GM19239 (cell line): ENCODE data around the gene TYRO3.

Experiments
- DNase-seq: peaks from one replicate; pipeline ENCODE4 v3.0.0; 2011; ENCODE audit warnings: low spot score; ENCODE audit not compliant: insufficient read length
- FAIRE-seq: peaks from 2 replicates; lab custom pipeline; 2011; peaks lifted over from hg19 to GRCh38; lab: Jason Lieb, UNC

TYRO3 gene

GRCh38 chr15:41594801-41595746 is 36.1 kb downstream of the TYRO3 start:
- DNase-seq (no peak), FAIRE-seq (no peak)

GRCh38 chr15:41596972-41597371 is 38.0 kb downstream of the TYRO3 start:
- no peak for DNase-seq

DNA sequence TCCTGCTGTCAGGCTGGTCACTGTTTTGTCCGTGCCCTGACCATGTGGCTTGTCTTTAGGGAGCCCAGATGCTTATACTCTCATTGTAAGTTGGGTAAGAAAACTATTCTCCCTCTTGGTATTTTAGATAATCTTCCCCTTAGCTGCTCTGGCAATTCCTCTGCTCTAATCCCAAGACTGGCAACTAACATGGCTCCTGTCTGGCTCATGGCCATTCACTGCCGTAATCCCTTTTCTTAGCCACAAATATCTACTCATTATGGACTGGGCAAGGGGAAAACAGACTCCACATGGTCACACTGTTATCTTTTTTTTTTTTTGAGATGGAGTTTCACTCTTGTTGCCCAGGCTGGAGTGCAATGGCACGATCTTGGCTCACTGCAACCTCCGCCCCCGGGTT is 38.8 kb downstream of the TYRO3 start:
- FAIRE-seq (no peak), DNase-seq (no peak)

More at GRCh38 chr15:41596972-41597371, 38.0 kb downstream of the TYRO3 start:
- FAIRE-seq: no peak

- no peak for DNase-seq
- FAIRE-seq: no peak
Measured at GRCh38 chr15:41599061-41599460, 40.0 kb downstream of the TYRO3 start.

GRCh38 chr15:41603411-41603935 is 44.5 kb downstream of the TYRO3 start:
- no peak for FAIRE-seq
- no peak for DNase-seq

- peak; percentile 66 for FAIRE-seq
Measured at GRCh38 chr15:41603941-41604911, 45.2 kb downstream of the TYRO3 start.

DNA sequence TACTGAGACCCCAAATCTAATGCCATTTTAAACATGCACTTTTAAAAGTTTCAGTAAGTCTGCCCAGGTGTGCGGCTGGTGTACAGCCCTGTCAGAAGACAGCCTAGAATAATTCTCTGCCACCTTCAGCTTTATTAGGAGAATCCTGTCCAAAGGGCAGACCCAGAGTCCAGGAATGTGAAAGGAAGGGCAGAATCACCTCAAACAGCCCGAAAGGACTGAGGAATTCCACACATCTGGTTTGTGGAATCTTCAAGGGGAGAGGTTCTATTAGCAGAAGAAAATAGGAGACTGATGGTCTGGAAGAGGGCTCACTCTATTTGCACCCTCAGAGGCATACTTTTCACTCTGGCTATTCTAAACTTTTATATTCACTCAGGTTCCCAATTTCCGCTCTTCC is 46.6 kb downstream of the TYRO3 start:
- no peak for FAIRE-seq
- DNase-seq: no peak

More at GRCh38 chr15:41603941-41604911, 45.2 kb downstream of the TYRO3 start:
- peak; percentile 53 for DNase-seq

DNA sequence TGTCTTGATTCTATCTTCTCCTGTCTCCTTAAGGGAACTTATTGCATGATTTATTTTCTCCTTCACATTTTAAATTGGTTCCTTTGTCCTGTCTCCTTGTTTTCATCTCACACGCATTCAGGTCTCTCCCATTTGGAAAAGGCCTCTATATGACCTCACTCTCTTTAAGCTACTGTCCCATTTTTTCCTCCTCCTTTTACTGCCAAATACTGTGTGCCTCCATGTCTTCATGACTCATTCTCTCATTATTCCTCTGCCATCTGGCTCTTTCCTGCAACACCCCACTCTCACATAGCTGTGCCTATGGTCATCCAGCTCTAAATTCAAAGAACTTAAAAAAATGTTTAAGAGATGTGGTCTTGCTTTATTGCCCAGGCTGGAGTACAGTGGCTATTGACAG is 48.0 kb downstream of the TYRO3 start:
- DNase-seq (no peak), FAIRE-seq (no peak)

- no peak for FAIRE-seq
- no peak for DNase-seq
Measured at GRCh38 chr15:41609123-41609522, 50.1 kb downstream of the TYRO3 start.

- FAIRE-seq (no peak), DNase-seq (no peak)
Measured at GRCh38 chr15:41610048-41610447, 51.0 kb downstream of the TYRO3 start.

GRCh38 chr15:41620536-41621199 is 61.7 kb downstream of the TYRO3 start:
- FAIRE-seq: peak; percentile 57
- DNase-seq: no peak

DNA sequence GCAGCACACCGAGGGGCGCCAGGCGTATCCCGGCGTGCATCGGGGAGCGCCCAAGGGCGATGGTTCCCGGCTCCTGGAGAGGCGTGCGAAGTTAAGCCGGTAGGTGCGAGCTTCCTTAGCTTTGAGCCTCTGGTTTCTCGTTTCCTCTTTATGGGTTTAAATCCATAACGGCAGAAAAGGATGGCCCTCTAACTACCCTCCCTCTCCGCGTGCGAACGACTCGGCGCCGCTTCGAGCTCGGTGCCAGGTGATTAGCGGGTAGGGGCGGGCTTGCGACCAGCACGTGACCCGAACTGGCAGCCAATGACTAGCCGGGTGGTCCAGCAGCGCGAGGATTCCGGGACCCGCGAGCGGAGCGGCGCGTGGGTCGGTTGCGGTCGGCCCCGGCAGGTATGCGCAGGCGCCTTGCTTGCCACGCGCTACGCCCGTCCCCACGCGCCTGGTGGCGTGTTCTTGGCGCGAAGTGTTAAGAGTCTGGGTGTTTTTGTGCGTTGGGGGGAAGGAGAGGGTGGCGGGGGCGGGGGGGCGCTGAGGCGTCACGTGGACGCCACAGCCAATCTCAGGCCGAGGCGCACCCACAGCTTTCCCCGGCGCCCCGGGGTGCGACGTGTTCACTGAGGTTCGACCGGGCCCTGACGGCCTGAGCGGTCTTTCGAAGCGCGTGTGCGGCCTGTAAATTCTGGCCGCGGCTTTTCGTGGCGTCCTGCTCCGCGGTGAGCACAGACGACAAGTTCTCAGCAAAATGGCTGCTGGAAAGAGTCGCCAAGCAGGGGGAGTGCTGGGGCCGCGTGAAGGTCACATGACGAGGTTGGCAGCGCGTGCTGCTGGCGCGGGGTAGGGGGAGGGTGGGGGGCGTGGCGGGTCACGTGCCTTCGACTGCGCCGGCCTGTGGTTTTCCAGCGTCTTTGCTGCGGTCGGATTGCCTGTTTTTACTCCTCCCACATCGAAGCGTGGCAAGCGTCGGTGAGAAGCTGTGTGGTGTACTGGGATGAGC is 62.5 kb downstream of the TYRO3 start:
- DNase-seq: peak; percentile 70
- no peak for FAIRE-seq

DNA sequence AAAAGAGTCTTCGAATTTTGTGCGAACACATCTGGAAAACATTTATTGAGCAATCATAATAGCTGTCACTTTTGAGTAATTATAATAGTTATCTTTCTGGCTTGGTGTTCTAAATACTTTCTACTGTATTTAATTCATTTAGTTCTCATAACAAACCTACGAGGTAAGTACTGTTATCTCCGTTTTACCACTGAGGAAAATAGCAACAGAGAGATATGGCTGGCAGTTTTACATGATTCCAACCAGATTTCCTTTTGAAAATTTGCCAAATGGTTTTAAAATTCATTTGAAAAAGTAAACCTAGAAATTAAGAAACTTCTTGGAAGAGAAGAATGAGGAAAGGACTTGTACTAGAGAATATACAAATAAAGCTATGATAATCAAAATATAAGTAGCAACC is 63.9 kb downstream of the TYRO3 start:
- DNase-seq (no peak), FAIRE-seq (no peak)

GRCh38 chr15:41627203-41627602 is 68.2 kb downstream of the TYRO3 start:
- no peak for DNase-seq
- FAIRE-seq: no peak

GRCh38 chr15:41629463-41629862 is 70.5 kb downstream of the TYRO3 start:
- no peak for FAIRE-seq
- DNase-seq: no peak

DNA sequence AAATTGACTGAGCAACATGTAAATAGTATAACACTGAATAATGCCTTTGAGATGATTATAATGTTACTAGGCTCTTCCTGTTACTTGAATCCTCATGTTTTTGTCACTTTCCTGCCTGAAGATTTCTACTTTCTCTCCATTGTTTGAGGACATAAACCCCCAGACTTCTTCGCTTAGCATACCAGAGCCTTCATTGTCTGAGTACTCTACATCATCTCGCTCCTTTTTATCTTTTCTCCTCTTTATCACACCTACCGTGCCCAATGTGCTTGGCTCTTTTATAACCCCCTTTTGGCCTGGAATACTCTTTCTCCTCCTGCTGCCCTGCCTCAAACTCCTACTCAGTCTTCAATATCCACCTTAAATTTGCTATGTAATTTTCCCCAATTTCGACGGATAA is 70.9 kb downstream of the TYRO3 start:
- DNase-seq (no peak), FAIRE-seq (no peak)

DNA sequence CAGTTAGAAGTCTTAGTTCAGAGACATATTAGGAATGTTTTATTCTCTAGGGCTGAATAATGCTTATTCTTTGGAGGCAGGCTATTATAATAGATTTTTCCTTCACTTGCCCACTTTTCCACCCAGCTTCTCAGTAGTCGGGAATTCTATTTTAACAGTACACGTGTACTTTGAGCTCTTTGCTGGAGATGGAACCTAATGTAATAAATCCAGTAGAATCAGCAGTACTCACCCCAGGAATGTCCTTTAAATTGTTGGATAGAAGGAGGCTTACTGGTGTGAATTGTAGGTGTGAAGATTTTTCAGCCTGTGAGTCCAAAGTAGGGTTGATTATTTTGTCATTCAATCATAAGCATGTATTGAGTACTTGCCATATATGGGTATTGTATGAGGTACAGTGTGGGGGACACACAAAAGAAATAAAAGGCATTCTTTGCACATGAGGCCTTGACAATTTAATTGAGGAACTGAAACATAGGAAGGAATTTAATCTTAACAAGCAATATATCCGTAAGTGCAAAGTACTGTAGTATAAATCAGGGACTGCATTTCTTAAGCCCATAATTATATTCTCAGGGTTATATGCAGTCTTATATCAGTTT is 71.7 kb downstream of the TYRO3 start:
- FAIRE-seq: no peak
- no peak for DNase-seq

GRCh38 chr15:41631880-41632470 is 73.0 kb downstream of the TYRO3 start:
- no peak for FAIRE-seq

More at GRCh38 chr15:41631880-41632470, 73.0 kb downstream of the TYRO3 start:
- DNase-seq: no peak
